IMR-90 (cell line): ENCODE data around the gene DYNC2LI1. TPM values are rescaled to one million over a fixed set of nuclear protein-coding genes. Genes with fewer than 3 reads are reported as not detected.
A peak's percentile ranks its signal among the peaks of the same experiment; 100 is the strongest.

Source experiments
- ATAC-seq: fragments of 200-7000 bp; cut with Tn5 transposase; 2 replicates; pipeline ENCODE4 v1.9.1; 2020; ENCODE audit warnings: low read depth, mild to moderate bottlenecking, moderate library complexity
- BruUV-seq: library from RNA; stranded (reverse); fragments of 400-500 nt; replicated peaks from 2 replicates; lab custom pipeline; 2021; lab: Mats Ljungman, UMichigan
- CTCF ChIA-PET: fragments of 300-600 bp; formaldehyde crosslinking; extraction: SDS; loops from one replicate; lab custom pipeline; 2021; ENCODE audit warnings: antibody characterized with exemption; lab: Yijun Ruan, JAX
- POLR2A ChIA-PET: fragments of 300-600 bp; sonication (Branson Sonifier 250); formaldehyde crosslinking; loops from one replicate; lab custom pipeline; 2022; ENCODE audit warnings: antibody characterized with exemption; ENCODE audit not compliant: unreplicated experiment; lab: Charles Lee
- DNase-seq: peaks from one replicate; pipeline ENCODE4 v3.0.0; 2013
- H2AFZ ChIP-seq: replicated peaks from 2 replicates; pipeline ENCODE3; 2013; ENCODE audit warnings: low read length, mild to moderate bottlenecking; ENCODE audit not compliant: poor library complexity
- H2AK5ac ChIP-seq: 2 replicates; pipeline ENCODE4 v1.6.1; 2013; ENCODE audit warnings: low read depth, low read length, inconsistent platforms
- H2AK9ac ChIP-seq: replicated peaks from 2 replicates; pipeline ENCODE3; 2013; ENCODE audit warnings: mild to moderate bottlenecking, low read depth, low read length, moderate library complexity; ENCODE audit not compliant: poor library complexity
- H2BK120ac ChIP-seq: 2 replicates; pipeline ENCODE4 v1.6.1; 2013; ENCODE audit warnings: low read depth, low read length, inconsistent platforms
- H2BK15ac ChIP-seq: 3 replicates; pipeline ENCODE4 v1.6.1; 2013; ENCODE audit warnings: low read depth, low read length, inconsistent platforms
- H2BK20ac ChIP-seq: 2 replicates; pipeline ENCODE4 v1.6.1; 2013; ENCODE audit warnings: low read depth, mild to moderate bottlenecking, inconsistent platforms, low read length, moderate library complexity
- H2BK5ac ChIP-seq: 2 replicates; pipeline ENCODE4 v1.6.1; 2013; ENCODE audit warnings: mild to moderate bottlenecking, low read depth, low read length, inconsistent platforms; ENCODE audit not compliant: poor library complexity, severe bottlenecking
- H3K14ac ChIP-seq: replicated peaks from 2 replicates; pipeline ENCODE4 v1.6.1; 2013; ENCODE audit warnings: low read depth, low read length, inconsistent platforms
- H3K18ac ChIP-seq: 2 replicates; pipeline ENCODE4 v1.6.1; 2013; ENCODE audit warnings: low read depth, low read length, control low read depth
- H3K23ac ChIP-seq: 2 replicates; pipeline ENCODE4 v1.6.1; 2013; ENCODE audit warnings: low read depth, low read length, inconsistent platforms
- H3K27ac ChIP-seq: 2 replicates; pipeline ENCODE4 v1.5.1; 2013; ENCODE audit warnings: mild to moderate bottlenecking, control low read depth, low read length; ENCODE audit not compliant: insufficient read depth
- H3K27me3 ChIP-seq: 2 replicates; pipeline ENCODE4 v1.6.1; 2013; ENCODE audit warnings: low read length; ENCODE audit not compliant: control insufficient read depth, insufficient read depth
- H3K36me3 ChIP-seq: 2 replicates; pipeline ENCODE4 v1.6.1; 2013; ENCODE audit warnings: low read length, mixed read lengths; ENCODE audit not compliant: control insufficient read depth, insufficient read depth
- H3K4ac ChIP-seq: 2 replicates; pipeline ENCODE4 v1.6.1; 2013; ENCODE audit warnings: low read depth, low read length, inconsistent platforms
- H3K4me1 ChIP-seq: 2 replicates; pipeline ENCODE4 v1.6.1; 2013; ENCODE audit warnings: low read length, mixed read lengths; ENCODE audit not compliant: control insufficient read depth, insufficient read depth
- H3K4me2 ChIP-seq: 2 replicates; pipeline ENCODE4 v1.6.1; 2013; ENCODE audit warnings: low read depth, mild to moderate bottlenecking, control low read depth, low read length, moderate library complexity
- H3K4me3 ChIP-seq: 2 replicates; pipeline ENCODE4 v1.5.1; 2013; ENCODE audit warnings: low read depth, mild to moderate bottlenecking, control low read depth, low read length, moderate library complexity; ENCODE audit not compliant: insufficient read depth
- H3K56ac ChIP-seq: 2 replicates; pipeline ENCODE4 v1.6.1; 2013; ENCODE audit warnings: low read length, inconsistent platforms; ENCODE audit not compliant: insufficient read depth; ENCODE audit errors: extremely low read depth
- H3K79me1 ChIP-seq, 2 experiments: 2 replicates each; pipeline ENCODE4 v1.6.1; 2013; ENCODE audit warnings: low read length in 2 of 2, inconsistent platforms in 1 of 2, low read depth in 1 of 2
- H3K9ac ChIP-seq: 2 replicates; pipeline ENCODE4 v1.6.1; 2013; ENCODE audit warnings: low read depth, low read length, control low read depth
- H3K9me1 ChIP-seq: 2 replicates; pipeline ENCODE4 v1.6.1; 2013; ENCODE audit warnings: low read length, inconsistent platforms; ENCODE audit not compliant: insufficient read depth
- H3K9me3 ChIP-seq: 2 replicates; pipeline ENCODE4 v1.6.1; 2013; ENCODE audit warnings: low read length; ENCODE audit not compliant: control insufficient read depth, insufficient read depth
- H4K20me1 ChIP-seq: 2 replicates; pipeline ENCODE4 v1.6.1; 2013; ENCODE audit warnings: low read length, inconsistent platforms; ENCODE audit not compliant: insufficient read depth
- H4K5ac ChIP-seq: 2 replicates; pipeline ENCODE4 v1.6.1; 2013; ENCODE audit warnings: mild to moderate bottlenecking, low read depth, low read length, control low read depth
- H4K8ac ChIP-seq, 2 experiments: 2 replicates each; pipeline ENCODE4 v1.6.1; 2013; ENCODE audit warnings: low read depth in 2 of 2, low read length in 2 of 2, control low read depth in 1 of 2, inconsistent platforms in 1 of 2
- H4K91ac ChIP-seq: 2 replicates; pipeline ENCODE4 v1.6.1; 2013; ENCODE audit warnings: low read depth, low read length, inconsistent platforms; ENCODE audit not compliant: insufficient read depth
- POLR2A ChIP-seq: IDR thresholded peaks from 2 replicates; pipeline ENCODE4 v1.6.1; 2012; ENCODE audit warnings: mild to moderate bottlenecking, low read depth, low read length
- SMC3 ChIP-seq: fragments of 150-350 bp; IDR thresholded peaks from 2 replicates; pipeline ENCODE4 v1.6.1; 2016; ENCODE audit warnings: low read depth, mild to moderate bottlenecking, antibody characterized with exemption, low read length, moderate library complexity
- WGBS, 2 experiments: methylation state at CpG; one replicate each; pipeline versions ENCODE4 v1.1.5 to v1.1.7; 2013; ENCODE audit warnings: missing lambda C conversion rate in 2 of 2; ENCODE audit not compliant: insufficient read length in 1 of 2; ENCODE audit errors: extremely low coverage in 2 of 2; 5-methylcytosine and 5-hydroxymethylcytosine counted together
- dilution Hi-C: fragments of 300-500 bp; cut with HindIII; formaldehyde crosslinking; loops from one replicate; pipeline ENCODE4 v1.14.3; 2018; ENCODE audit warnings: low sequenced_read_pairs; ENCODE audit not compliant: unreplicated experiment
- in situ Hi-C: fragments of 300-500 bp; cut with MboI; formaldehyde crosslinking; loops from 3 replicates; pipeline ENCODE4 v1.14.3; 2019; ENCODE audit warnings: low sequenced_read_pairs, inconsistent platforms, mixed read lengths
- intact Hi-C: fragments of 100-400 bp; cut with micrococcal nuclease; formaldehyde crosslinking; loops from 2 replicates; pipeline ENCODE4 v1.10.0; 2022
- polyA plus RNA-seq, 3 experiments: library from polyadenylated mRNA; depleted of rRNA; stranded (reverse); fragments of >200 nt; gene quantifications; 2 replicates each; pipeline ENCODE4 v1.2.3, GENCODE V29; 2012; ENCODE audit warnings: low replicate concordance in 1 of 3
- total RNA-seq: library from RNA; depleted of rRNA; stranded (reverse); fragments of >200 nt; gene quantifications from 2 replicates; pipeline ENCODE4 v1.2.3, GENCODE V29; 2012
- TF ChIP-seq, protein P1 (sequence below): fragments of 150-350 bp; IDR thresholded peaks from 2 replicates; pipeline ENCODE4 v1.6.1; 2016; ENCODE audit warnings: low read depth, mild to moderate bottlenecking, low read length, moderate library complexity, borderline replicate concordance

The DYNC2LI1 gene
- total and polyA plus RNA-seq, 2 of the 4 experiments (the other 2 are of a cell fraction) = 5.2 to 10.4 TPM

GRCh38 chr2:43839776-43840564 lies 66.1 kb downstream of the DYNC2LI1 start:
- no peak overlapping the region for H2BK120ac ChIP-seq
- intact Hi-C loops (no loop called here), in situ Hi-C loops (no loop called here), dilution Hi-C loops (no loop called here)
- BruUV-seq = no TSS peak
- H3K4me2 ChIP-seq = no peak overlapping the region
- no peak for DNase-seq
- peak overlapping the region; percentile 55 for H2AK9ac ChIP-seq
- no peak overlapping the region for H2AK5ac ChIP-seq
- no peaks in the 10 kb centered on the region for H3K4me1 ChIP-seq
- no peak overlapping the region for H3K18ac ChIP-seq
- H3K4me3 ChIP-seq = no peak overlapping the region
- H4K20me1 ChIP-seq = no peaks in the 10 kb centered on the region
- ATAC-seq = no peak
- no peak overlapping the region for H3K23ac ChIP-seq
- H3K27me3 ChIP-seq = peaks cover 55% of the 10 kb centered on the region
- H2BK20ac ChIP-seq = no peak overlapping the region
- no peak overlapping the region for H4K8ac ChIP-seq
- H3K79me1 ChIP-seq = no peaks in the 10 kb centered on the region
- no peak overlapping the region for H2AFZ ChIP-seq
- no peak overlapping the region for H3K56ac ChIP-seq
- H3K27ac ChIP-seq = no peak overlapping the region
- no peak overlapping the region for H2BK5ac ChIP-seq
- H2BK15ac ChIP-seq = no peak overlapping the region
- no peaks in the 10 kb centered on the region for H3K9me3 ChIP-seq
- H3K9ac ChIP-seq = no peak overlapping the region
- H3K36me3 ChIP-seq = no peaks in the 10 kb centered on the region
- H3K4ac ChIP-seq = no peak overlapping the region
- TF ChIP-seq POLR2A = no peak
- TF ChIP-seq SMC3 = no peak
- TF ChIP-seq, protein P1, sequence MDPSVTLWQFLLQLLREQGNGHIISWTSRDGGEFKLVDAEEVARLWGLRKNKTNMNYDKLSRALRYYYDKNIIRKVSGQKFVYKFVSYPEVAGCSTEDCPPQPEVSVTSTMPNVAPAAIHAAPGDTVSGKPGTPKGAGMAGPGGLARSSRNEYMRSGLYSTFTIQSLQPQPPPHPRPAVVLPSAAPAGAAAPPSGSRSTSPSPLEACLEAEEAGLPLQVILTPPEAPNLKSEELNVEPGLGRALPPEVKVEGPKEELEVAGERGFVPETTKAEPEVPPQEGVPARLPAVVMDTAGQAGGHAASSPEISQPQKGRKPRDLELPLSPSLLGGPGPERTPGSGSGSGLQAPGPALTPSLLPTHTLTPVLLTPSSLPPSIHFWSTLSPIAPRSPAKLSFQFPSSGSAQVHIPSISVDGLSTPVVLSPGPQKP = no peak
- WGBS, 2 experiments = 34% methylated on average over 3 of the region's 14 CpGs; no CpG with 5 or more reads in 1 of the 2 experiments
- no peak overlapping the region for H4K91ac ChIP-seq
- CTCF ChIA-PET = interaction anchor here (0.6 kb wide), 1 partner anchor 204 kb away, joined by 3 read pairs; no protein-coding TSS in a partner anchor
- POLR2A ChIA-PET = no interaction called here
- no peak overlapping the region for H3K14ac ChIP-seq
- no peaks in the 10 kb centered on the region for H3K9me1 ChIP-seq
- H4K5ac ChIP-seq = no peak overlapping the region
